SU-DHL-6 (cell line): ENCODE measurements around the gene EYA3.

Experiments used
- H2AFZ ChIP-seq: fragments of 200-600 bp; sonication (generic); 2 replicates; pipeline ENCODE4 v1.6.1; 2014; ENCODE audit warnings: low read depth, mild to moderate bottlenecking, moderate library complexity, mixed read lengths, antibody characterized with exemption, low read length; ENCODE audit not compliant: severe bottlenecking
- H3F3A ChIP-seq: fragments of 200-600 bp; shearing (Covaris generic); 2 replicates; pipeline ENCODE4 v1.6.0; 2016; ENCODE audit warnings: antibody characterized with exemption, mild to moderate bottlenecking; ENCODE audit not compliant: insufficient read depth
- H3K27ac ChIP-seq: fragments of 200-600 bp; sonication (generic); 2 replicates; pipeline ENCODE4 v1.5.1; 2016; ENCODE audit warnings: low read depth, mild to moderate bottlenecking, low read length, moderate library complexity, mixed read lengths
- H3K27me3 ChIP-seq: fragments of 200-600 bp; sonication (generic), shearing (Covaris generic); 2 replicates; pipeline ENCODE4 v1.6.0; 2014; ENCODE audit warnings: mild to moderate bottlenecking, low read length
- H3K36me3 ChIP-seq: fragments of 200-600 bp; sonication (generic); 2 replicates; pipeline ENCODE4 v1.6.1; 2014; ENCODE audit warnings: mild to moderate bottlenecking, low read length, mixed read lengths
- H3K4me2 ChIP-seq: fragments of 300-600, 200-600 bp; shearing (Covaris generic), sonication (generic); 2 replicates; pipeline ENCODE4 v1.6.0; 2014; ENCODE audit warnings: low read length, low read depth, mild to moderate bottlenecking; ENCODE audit not compliant: poor library complexity, severe bottlenecking
- H3K4me3 ChIP-seq: fragments of 200-600 bp; sonication (generic); 2 replicates; pipeline ENCODE4 v1.5.1; 2014; ENCODE audit warnings: antibody characterized with exemption, low read length, mild to moderate bottlenecking, mixed read lengths; ENCODE audit not compliant: insufficient read depth, poor library complexity, severe bottlenecking
- H3K79me2 ChIP-seq: fragments of 200-600 bp; sonication (generic); 2 replicates; pipeline ENCODE4 v1.6.1; 2014; ENCODE audit warnings: mild to moderate bottlenecking, low read length, moderate library complexity; ENCODE audit not compliant: insufficient read depth
- H3K9ac ChIP-seq: fragments of 200-600 bp; sonication (generic); 2 replicates; pipeline ENCODE4 v1.7.0; 2014; ENCODE audit warnings: mild to moderate bottlenecking, low read length
- H3K9me2 ChIP-seq: fragments of 200-600 bp; sonication (generic); replicated peaks from 2 replicates; pipeline ENCODE4 v1.6.1; 2014; ENCODE audit warnings: low read length; ENCODE audit not compliant: insufficient read depth
- H3K9me3 ChIP-seq: fragments of 200-600 bp; sonication (generic); 2 replicates; pipeline ENCODE4 v1.6.1; 2014; ENCODE audit warnings: low read length, mixed read lengths; ENCODE audit not compliant: insufficient read depth
- H4K20me1 ChIP-seq: fragments of 200-600 bp; sonication (generic); 2 replicates; pipeline ENCODE4 v1.6.1; 2014; ENCODE audit warnings: low read depth, mild to moderate bottlenecking, antibody characterized with exemption, low read length, moderate library complexity, mixed read lengths
- CTCF ChIP-seq: fragments of 200-600 bp; sonication (generic); IDR thresholded peaks from one replicate; pipeline ENCODE4 v1.5.1; 2017; ENCODE audit warnings: antibody characterized with exemption, mild to moderate bottlenecking, low read length, moderate library complexity; ENCODE audit not compliant: insufficient read depth, poor library complexity, severe bottlenecking
- EZH2phosphoT487 ChIP-seq: fragments of 200-600 bp; sonication (generic), shearing (Covaris generic); conservative IDR thresholded peaks from 2 replicates; pipeline ENCODE4 v1.6.1; 2018; ENCODE audit warnings: mild to moderate bottlenecking, antibody characterized with exemption, low read length, moderate library complexity, mixed read lengths

EYA3 gene

GRCh38 chr1:27994060-27994459 lies 94.3 kb downstream of the EYA3 start:
- H3K9ac ChIP-seq: no peak overlapping the region
- no peaks in the 10 kb centered on the region for H4K20me1 ChIP-seq
- no peaks in the 10 kb centered on the region for H3K79me2 ChIP-seq
- H3K27ac ChIP-seq: no peak overlapping the region
- no peaks in the 10 kb centered on the region for H3K9me3 ChIP-seq
- no peaks in the 10 kb centered on the region for H3K9me2 ChIP-seq
- H3K4me2 ChIP-seq: no peak overlapping the region
- H3F3A ChIP-seq: no peaks in the 10 kb centered on the region
- no peak overlapping the region for H3K4me3 ChIP-seq
- peaks cover 46% of the 10 kb centered on the region for H3K36me3 ChIP-seq
- no peak overlapping the region for H2AFZ ChIP-seq
- TF ChIP-seq EZH2phosphoT487: no peak
- H3K27me3 ChIP-seq: no peaks in the 10 kb centered on the region

- Histone ChIP-seq H3K27me3 (no peaks in the 10 kb centered on the region), H2AFZ (no peak overlapping the region), H3K9me3 (no peaks in the 10 kb centered on the region), H3K9me2 (no peaks in the 10 kb centered on the region), H3K4me3 (no peak overlapping the region), H4K20me1 (no peaks in the 10 kb centered on the region), H3K9ac (no peak overlapping the region), H3K79me2 (no peaks in the 10 kb centered on the region), H3K36me3 (peaks cover 51% of the 10 kb centered on the region), H3F3A (no peaks in the 10 kb centered on the region), H3K27ac (no peak overlapping the region), H3K4me2 (no peak overlapping the region)
- TF ChIP-seq CTCF (no peak), EZH2phosphoT487 (no peak)
These were observed 95.2 kb downstream of the EYA3 start for GRCh38 chr1:27993241-27993640.

GRCh38 chr1:27992276-27992675 lies 96.1 kb downstream of the EYA3 start:
- Histone ChIP-seq H3K79me2 (no peaks in the 10 kb centered on the region), H3K27ac (no peak overlapping the region), H3K36me3 (peaks cover 49% of the 10 kb centered on the region), H3K9ac (no peak overlapping the region), H3K27me3 (no peaks in the 10 kb centered on the region), H3K9me2 (no peaks in the 10 kb centered on the region), H3F3A (no peaks in the 10 kb centered on the region), H3K4me2 (no peak overlapping the region), H3K4me3 (no peak overlapping the region), H3K9me3 (no peaks in the 10 kb centered on the region), H2AFZ (no peak overlapping the region), H4K20me1 (no peaks in the 10 kb centered on the region)
- no peak for TF ChIP-seq CTCF
- TF ChIP-seq EZH2phosphoT487: no peak

- TF ChIP-seq CTCF: no peak
- TF ChIP-seq EZH2phosphoT487: no peak
- peaks cover 45% of the 10 kb centered on the region for H3K36me3 ChIP-seq
These were observed 97.4 kb downstream of the EYA3 start for GRCh38 chr1:27990920-27991537.

More at GRCh38 chr1:27990920-27991537, 97.4 kb downstream of the EYA3 start:
- no peaks in the 10 kb centered on the region for H3K79me2 ChIP-seq
- no peak overlapping the region for H3K27ac ChIP-seq
- H4K20me1 ChIP-seq: no peaks in the 10 kb centered on the region
- no peak overlapping the region for H3K4me2 ChIP-seq
- no peaks in the 10 kb centered on the region for H3F3A ChIP-seq
- H3K4me3 ChIP-seq: no peak overlapping the region
- no peaks in the 10 kb centered on the region for H3K9me3 ChIP-seq
- H2AFZ ChIP-seq: no peak overlapping the region
- H3K9ac ChIP-seq: no peak overlapping the region
- H3K27me3 ChIP-seq: no peaks in the 10 kb centered on the region
- no peaks in the 10 kb centered on the region for H3K9me2 ChIP-seq
